Skeletal muscle tissue (tissue), 4 donors: ENCODE measurements around the gene CCSER1. TPM values are rescaled to one million over a fixed set of nuclear protein-coding genes. Genes with fewer than 3 reads are reported as not detected.
"Not testable (repeated sequence)": the region's sequence is repeated elsewhere in the genome, so short reads cannot be mapped to it uniquely, and the experiment has no call there.

Experiments used
- H3K27ac ChIP-seq: one replicate; pipeline ENCODE4 v1.7.0; 2013; ENCODE audit warnings: mild to moderate bottlenecking, low read depth, low read length, inconsistent platforms
- H3K27me3 ChIP-seq, 3 donors: one replicate each; pipeline ENCODE4 v1.7.0; 2013; ENCODE audit warnings: low read length in 3 of 3; ENCODE audit not compliant: control insufficient read depth in 3 of 3, insufficient read depth in 3 of 3
- H3K36me3 ChIP-seq, 3 donors: one replicate each; pipeline ENCODE4 v1.7.0; 2013; ENCODE audit warnings: low read length in 3 of 3; ENCODE audit not compliant: control insufficient read depth in 3 of 3, insufficient read depth in 3 of 3
- H3K4me1 ChIP-seq, 3 donors: one replicate each; pipeline ENCODE4 v1.7.0; 2013; ENCODE audit warnings: low read length in 3 of 3, mild to moderate bottlenecking in 3 of 3; ENCODE audit not compliant: control insufficient read depth in 3 of 3, insufficient read depth in 3 of 3
- H3K4me3 ChIP-seq, 3 donors: one replicate each; pipeline ENCODE4 v1.7.0; 2013; ENCODE audit warnings: low read length in 3 of 3
- H3K9ac ChIP-seq, 3 donors: one replicate each; pipeline ENCODE4 v1.7.0; 2013; ENCODE audit warnings: low read length in 3 of 3, mild to moderate bottlenecking in 3 of 3, moderate library complexity in 2 of 3, low read depth in 1 of 3
- H3K9me3 ChIP-seq, 3 donors: one replicate each; pipeline ENCODE4 v1.7.0; 2013; ENCODE audit warnings: low read length in 3 of 3; ENCODE audit not compliant: control insufficient read depth in 3 of 3
- total RNA-seq: library from RNA; depleted of rRNA; stranded (reverse); fragments of >200 nt; gene quantifications from one replicate; pipeline ENCODE4 v1.2.3, GENCODE V29; 2014
- donor health status: Osteomylitis.

Gene CCSER1
- total RNA-seq, 1 donor from 2014 or later, result 1.0 TPM

DNA sequence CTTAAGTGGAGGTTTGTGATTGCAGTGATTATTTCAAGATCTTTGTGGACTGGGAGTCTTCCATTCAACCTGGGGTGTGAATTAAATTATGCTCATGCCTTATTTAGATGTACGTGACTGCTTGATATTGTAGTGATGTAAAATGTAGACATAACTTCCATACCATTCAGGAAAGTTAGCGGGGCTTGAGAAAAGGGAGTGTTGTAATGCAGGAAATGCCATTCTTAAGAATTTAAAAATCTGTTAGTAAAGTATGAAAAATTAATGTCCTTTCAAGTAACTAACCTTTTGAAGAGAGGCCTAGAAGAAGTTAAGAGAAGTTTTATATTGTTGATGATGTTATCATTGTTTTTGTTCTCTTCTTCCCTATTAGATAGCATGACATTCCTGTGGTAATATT, 318.2 kb downstream of the CCSER1 start:
- Histone ChIP-seq H3K27me3 (no peaks in the 10 kb centered on the region), H3K9ac (no peak overlapping the region), H3K4me1 (no peaks in the 10 kb centered on the region), H3K9me3 (no peaks in the 10 kb centered on the region), H3K36me3 (no peaks in the 10 kb centered on the region), H3K4me3 (no peak overlapping the region), H3K27ac (no peak overlapping the region)

GRCh38 chr4:90449626-90450025, 322.4 kb downstream of the CCSER1 start:
- Histone ChIP-seq H3K9me3 (no peaks in the 10 kb centered on the region), H3K4me1 (no peaks in the 10 kb centered on the region), H3K27me3 (no peaks in the 10 kb centered on the region), H3K4me3 (no peak overlapping the region), H3K9ac (no peak overlapping the region), H3K27ac (no peak overlapping the region), H3K36me3 (no peaks in the 10 kb centered on the region)

DNA sequence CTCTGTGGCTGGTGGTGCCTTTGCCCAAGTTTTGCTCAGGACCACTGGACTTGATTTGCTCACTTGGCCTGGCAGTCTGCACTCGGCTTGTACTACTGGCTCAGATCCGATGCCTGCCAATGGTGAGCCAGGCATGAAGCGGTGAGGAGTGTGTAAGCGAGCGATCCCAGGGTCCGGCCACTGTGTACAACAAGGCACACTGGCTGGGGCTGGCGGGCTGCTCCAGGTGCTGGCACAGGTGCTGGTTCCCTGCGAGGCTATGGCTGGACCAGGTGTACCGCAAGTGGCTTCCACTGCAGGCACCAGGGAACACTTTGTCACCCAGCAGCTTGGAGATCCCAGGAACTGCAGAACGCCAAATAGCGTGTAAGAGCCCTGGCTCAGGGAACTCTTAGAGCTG, 329.7 kb downstream of the CCSER1 start:
- H3K4me3 ChIP-seq, result no peak overlapping the region
- no peaks in the 10 kb centered on the region for H3K9me3 ChIP-seq
- H3K27ac ChIP-seq, result no peak overlapping the region
- H3K4me1 ChIP-seq, result no peaks in the 10 kb centered on the region
- no peak overlapping the region for H3K9ac ChIP-seq
- no peaks in the 10 kb centered on the region for H3K36me3 ChIP-seq
- H3K27me3 ChIP-seq, result no peaks in the 10 kb centered on the region

DNA sequence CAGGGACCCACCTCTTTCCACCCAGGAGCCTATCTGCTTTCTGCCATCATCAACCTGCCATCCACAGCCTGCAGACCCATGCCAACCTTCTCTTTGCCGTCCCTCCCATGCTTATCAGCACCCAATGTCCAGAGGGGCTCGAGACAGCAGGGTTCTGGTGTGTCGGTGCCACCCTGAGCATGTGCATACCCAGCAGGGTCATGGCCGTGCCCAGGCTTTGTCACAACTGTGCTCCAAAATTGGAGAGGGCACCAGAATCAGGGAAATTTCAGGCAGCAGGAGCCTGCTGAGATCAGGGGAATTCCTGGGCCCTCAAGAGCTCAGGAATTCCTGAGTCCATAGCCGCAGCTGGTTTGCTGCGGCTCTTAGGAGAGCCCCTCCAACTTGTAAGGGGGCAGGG, 330.6 kb downstream of the CCSER1 start:
- Histone ChIP-seq H3K4me1 (no peaks in the 10 kb centered on the region), H3K4me3 (no peak overlapping the region), H3K27me3 (no peaks in the 10 kb centered on the region)

GRCh38 chr4:90458576-90458975, 331.4 kb downstream of the CCSER1 start:
- Histone ChIP-seq H3K4me3 (no peak overlapping the region), H3K4me1 (no peaks in the 10 kb centered on the region), H3K9me3 (no peaks in the 10 kb centered on the region), H3K27me3 (no peaks in the 10 kb centered on the region), H3K36me3 (no peaks in the 10 kb centered on the region), H3K27ac (no peak overlapping the region), H3K9ac (no peak overlapping the region)

More for the DNA sequence above, 330.6 kb downstream of the CCSER1 start:
- no peak overlapping the region for H3K9ac ChIP-seq
- no peaks in the 10 kb centered on the region for H3K9me3 ChIP-seq
- H3K27ac ChIP-seq, result no peak overlapping the region
- no peaks in the 10 kb centered on the region for H3K36me3 ChIP-seq

DNA sequence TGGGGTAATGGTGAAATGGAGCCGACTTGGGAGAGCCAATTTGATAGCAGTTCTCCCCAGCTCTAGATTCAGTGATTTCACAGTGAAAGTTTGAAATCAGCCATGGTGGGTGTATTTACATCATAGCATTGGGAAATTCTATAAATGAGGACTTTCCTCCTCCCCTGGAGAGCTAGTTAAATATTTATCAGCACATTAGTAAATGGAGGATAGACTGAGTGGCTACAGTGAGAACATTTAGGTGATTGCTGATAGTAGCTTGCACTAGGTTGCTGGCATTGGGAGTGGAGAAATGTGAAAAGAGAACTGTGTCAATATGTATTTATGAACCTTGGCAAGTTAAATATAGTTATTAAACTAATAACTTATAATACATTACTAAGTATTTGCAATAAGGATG, 347.3 kb downstream of the CCSER1 start:
- H3K4me1 ChIP-seq, result no peaks in the 10 kb centered on the region
- H3K9ac ChIP-seq, result no peak overlapping the region
- H3K9me3 ChIP-seq, result no peaks in the 10 kb centered on the region
- no peaks in the 10 kb centered on the region for H3K27me3 ChIP-seq
- no peaks in the 10 kb centered on the region for H3K36me3 ChIP-seq
- H3K4me3 ChIP-seq, result no peak overlapping the region
- H3K27ac ChIP-seq, result no peak overlapping the region

DNA sequence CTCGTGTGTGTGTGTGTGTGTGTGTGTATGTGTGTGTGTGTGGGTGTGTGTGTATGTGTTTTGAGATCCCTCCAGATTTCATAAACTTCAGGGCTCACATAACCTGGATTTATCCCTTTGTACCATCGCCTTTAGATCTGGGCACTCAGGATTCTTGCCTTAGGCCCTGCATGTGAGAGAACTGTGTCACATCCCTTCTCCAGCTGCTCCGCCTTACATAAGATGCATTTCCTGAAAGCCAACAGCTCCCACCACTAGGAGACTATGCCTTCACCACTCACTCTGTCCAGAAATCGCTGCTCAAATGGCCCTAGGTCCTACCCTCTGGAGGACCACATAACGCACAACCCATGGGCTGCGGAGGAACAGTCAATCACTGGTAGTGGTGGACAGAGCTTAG, 348.8 kb downstream of the CCSER1 start:
- H3K27ac ChIP-seq, result no peak overlapping the region
- no peaks in the 10 kb centered on the region for H3K27me3 ChIP-seq
- H3K9me3 ChIP-seq, result no peaks in the 10 kb centered on the region
- H3K4me1 ChIP-seq, result no peaks in the 10 kb centered on the region
- H3K4me3 ChIP-seq, result no peak overlapping the region
- H3K36me3 ChIP-seq, result no peaks in the 10 kb centered on the region
- no peak overlapping the region for H3K9ac ChIP-seq

DNA sequence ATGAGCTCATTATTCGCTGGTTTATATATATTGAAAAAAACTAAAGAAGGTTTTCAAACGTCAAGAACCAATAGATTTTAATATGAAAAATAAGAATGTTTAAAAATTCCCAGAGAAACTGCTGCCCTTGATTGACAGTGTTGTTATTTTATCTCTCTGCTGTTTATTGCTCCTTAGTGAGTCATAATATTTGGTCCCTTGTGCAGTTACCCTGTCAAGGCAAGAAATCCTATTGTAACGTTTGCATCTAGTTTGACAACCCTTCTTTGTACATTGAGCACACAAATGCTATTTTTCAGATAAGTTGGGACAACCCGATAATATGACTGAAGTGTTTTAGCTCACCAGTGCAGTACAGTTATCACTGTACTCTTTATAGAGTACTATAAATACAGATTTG, 349.4 kb downstream of the CCSER1 start:
- no peaks in the 10 kb centered on the region for H3K9me3 ChIP-seq
- H3K27ac ChIP-seq, result no peak overlapping the region
- H3K27me3 ChIP-seq, result no peaks in the 10 kb centered on the region
- no peaks in the 10 kb centered on the region for H3K4me1 ChIP-seq
- no peak overlapping the region for H3K4me3 ChIP-seq
- H3K9ac ChIP-seq, result no peak overlapping the region
- H3K36me3 ChIP-seq, result no peaks in the 10 kb centered on the region

DNA sequence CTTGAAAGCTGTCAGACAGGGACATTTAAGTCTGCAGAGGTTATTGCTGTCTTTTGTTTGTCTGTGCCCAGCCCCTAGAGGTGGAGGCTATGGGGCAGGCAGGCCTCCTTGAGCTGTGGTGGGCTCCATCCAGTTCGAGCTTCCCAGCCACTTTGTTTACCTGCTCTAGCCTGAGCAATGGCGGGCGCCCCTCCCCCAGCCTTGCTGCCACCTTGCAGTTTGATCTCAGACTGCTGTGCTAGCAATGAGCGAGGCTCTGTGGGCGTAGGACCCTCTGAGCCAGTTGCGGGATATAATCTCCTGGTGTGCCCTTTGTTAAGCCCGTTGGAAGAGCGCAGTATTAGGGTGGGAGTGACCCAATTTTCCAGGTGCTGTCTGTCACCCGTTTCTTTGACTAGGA, 357.7 kb downstream of the CCSER1 start:
- not testable (repeated sequence) for H3K36me3 ChIP-seq, H3K4me1 ChIP-seq, H3K27ac ChIP-seq, H3K9me3 ChIP-seq, H3K9ac ChIP-seq, H3K27me3 ChIP-seq, H3K4me3 ChIP-seq

- Histone ChIP-seq H3K27me3 (no peaks in the 10 kb centered on the region), H3K4me3 (no peak overlapping the region), H3K9ac (no peak overlapping the region), H3K9me3 (no peaks in the 10 kb centered on the region), H3K27ac (no peak overlapping the region), H3K4me1 (no peaks in the 10 kb centered on the region), H3K36me3 (no peaks in the 10 kb centered on the region)
Observed at GRCh38 chr4:90486346-90486745, 359.2 kb downstream of the CCSER1 start.

DNA sequence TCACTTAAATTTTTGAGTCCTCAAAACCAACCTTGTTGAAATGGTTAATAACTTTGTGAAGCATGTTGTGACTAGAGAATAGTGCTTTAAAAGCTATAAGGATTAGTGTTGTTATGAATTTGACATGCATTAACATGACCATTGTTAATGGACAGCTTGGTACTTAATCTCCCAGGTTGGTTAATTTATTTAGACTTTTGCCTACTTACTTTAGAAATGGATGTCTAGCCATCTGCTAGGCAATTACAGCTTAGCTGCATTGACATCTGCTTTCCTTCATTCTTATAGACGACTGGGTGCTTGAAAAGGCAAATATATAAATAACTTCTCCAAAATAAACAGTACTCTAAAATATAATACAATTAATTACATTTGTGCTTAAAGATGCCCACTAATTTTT, 368.0 kb downstream of the CCSER1 start:
- Histone ChIP-seq H3K27ac (no peak overlapping the region), H3K9ac (no peak overlapping the region), H3K36me3 (no peaks in the 10 kb centered on the region), H3K9me3 (no peaks in the 10 kb centered on the region), H3K4me1 (no peaks in the 10 kb centered on the region), H3K27me3 (no peaks in the 10 kb centered on the region), H3K4me3 (no peak overlapping the region)
